NCI-H526 (cell line): Measurements from ENCODE around the gene DLG1.
A peak's percentile ranks its signal among the peaks of the same experiment; 100 is the strongest.

Source experiments
- DNase-seq, 2 experiments: peaks; one replicate each; lab custom pipeline; 2025; lab: John Stamatoyannopoulos, UW

DLG1 gene

GRCh38 chr3:196998966-196999760 is 299.2 kb downstream of the DLG1 start:
- no peak for DNase-seq

- no peak for DNase-seq
Observed at GRCh38 chr3:196997311-196997710, 301.1 kb downstream of the DLG1 start.

- DNase-seq: peak; percentile 31 to 76
Observed at GRCh38 chr3:196996454-196997265, 301.8 kb downstream of the DLG1 start.

GRCh38 chr3:196995646-196996355 is 302.6 kb downstream of the DLG1 start:
- peak in 1 of 2 experiments; percentile 71 for DNase-seq

- no peak for DNase-seq
Observed at GRCh38 chr3:196995027-196995426, 303.4 kb downstream of the DLG1 start.

- no peak for DNase-seq
Observed at GRCh38 chr3:196994056-196994455, 304.4 kb downstream of the DLG1 start.
